DMS79 treated with DMSO at 0.1 percent for 48 hours (cell line): ENCODE measurements around the gene UBE3C.
"Not testable (repeated sequence)": the region's sequence is repeated elsewhere in the genome, so short reads cannot be mapped to it uniquely, and the experiment has no call there.

ENCODE experiments used
- DNase-seq: peaks from one replicate; lab custom pipeline; 2025; lab: John Stamatoyannopoulos, UW

The UBE3C gene

GRCh38 chr7:157138424-157139110 is at the start of gene UBE3C:
TSS of gene UBE3C (plus strand) at chr7:157138926. CDS start at chr7:157139273, 347 bp downstream.
- DNase-seq = peak; percentile 78

GRCh38 chr7:157089100-157089610 is 49.6 kb upstream of the UBE3C start:
- DNase-seq = no peak

- DNase-seq = no peak
These were observed 48.1 kb upstream of the UBE3C start for GRCh38 chr7:157090485-157091165.

- no peak for DNase-seq
These were observed 42.3 kb upstream of the UBE3C start for GRCh38 chr7:157096286-157097055.

- no peak for DNase-seq
These were observed 41.7 kb upstream of the UBE3C start for GRCh38 chr7:157097056-157097329.

- DNase-seq = peak; percentile 78
These were observed 41.2 kb upstream of the UBE3C start for GRCh38 chr7:157097569-157097968.

GRCh38 chr7:157100005-157100404 is 38.7 kb upstream of the UBE3C start:
- DNase-seq = not testable (repeated sequence)

- not testable (repeated sequence) for DNase-seq
These were observed 35.1 kb upstream of the UBE3C start for GRCh38 chr7:157103641-157104040.

GRCh38 chr7:157111311-157111710 is 27.4 kb upstream of the UBE3C start:
- no peak for DNase-seq

- no peak for DNase-seq
These were observed 26.0 kb upstream of the UBE3C start for GRCh38 chr7:157112706-157113105.

- no peak for DNase-seq
These were observed 25.1 kb upstream of the UBE3C start for GRCh38 chr7:157113607-157114006.

- no peak for DNase-seq
These were observed 22.0 kb upstream of the UBE3C start for GRCh38 chr7:157116762-157117161.

GRCh38 chr7:157117796-157118195 is 20.9 kb upstream of the UBE3C start:
- DNase-seq = no peak

GRCh38 chr7:157120181-157120580 is 18.5 kb upstream of the UBE3C start:
- DNase-seq = no peak

- DNase-seq = no peak
These were observed 17.5 kb upstream of the UBE3C start for GRCh38 chr7:157121184-157121715.

- no peak for DNase-seq
These were observed 15.8 kb upstream of the UBE3C start for GRCh38 chr7:157122800-157123495.

GRCh38 chr7:157124690-157125089 is 14.0 kb upstream of the UBE3C start:
- DNase-seq = no peak

- DNase-seq = peak; percentile 18
These were observed 13.1 kb upstream of the UBE3C start for GRCh38 chr7:157125376-157126223.

GRCh38 chr7:157126921-157127320 is 11.8 kb upstream of the UBE3C start:
- no peak for DNase-seq

GRCh38 chr7:157129200-157129599 is 9.5 kb upstream of the UBE3C start:
- peak; percentile 43 for DNase-seq

- DNase-seq = no peak
These were observed 8.7 kb upstream of the UBE3C start for GRCh38 chr7:157129907-157130460.
